Measurements from ENCODE around the gene C10orf90.

Gene C10orf90

DNA sequence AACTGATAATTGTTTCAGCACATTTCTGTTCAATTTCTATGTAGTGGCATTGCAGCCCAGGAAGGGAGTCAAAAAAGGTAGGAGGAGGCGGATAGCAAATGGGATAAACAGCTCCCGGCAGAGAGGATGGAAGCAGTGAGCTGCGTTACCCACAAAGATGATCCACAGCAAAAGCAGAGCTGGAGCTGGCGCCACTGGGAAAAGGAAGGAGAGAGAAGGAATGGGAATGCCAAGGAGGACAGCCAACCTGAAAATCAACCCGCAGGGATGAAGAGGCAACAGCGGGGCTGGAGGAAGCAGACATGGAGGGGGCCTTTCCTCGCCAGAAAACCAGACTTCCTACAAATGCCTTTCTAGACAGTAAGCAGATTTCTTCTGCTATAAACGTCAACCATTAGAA, 199.5 kb downstream of the C10orf90 start:
- H2AFZ ChIP-seq (ENCODE audit: low read depth) = no peak overlapping the region
- no peak overlapping the region for H3K27ac ChIP-seq
- no peaks in the 10 kb centered on the region for H4K20me1 ChIP-seq (ENCODE audit: insufficient read depth)
- no peaks in the 10 kb centered on the region for H3K36me3 ChIP-seq (ENCODE audit: insufficient read depth)
- no peaks in the 10 kb centered on the region for H3K79me2 ChIP-seq (ENCODE audit: insufficient read depth, low read depth)
- no peak overlapping the region for H3K9ac ChIP-seq
- TF ChIP-seq, protein P1, sequence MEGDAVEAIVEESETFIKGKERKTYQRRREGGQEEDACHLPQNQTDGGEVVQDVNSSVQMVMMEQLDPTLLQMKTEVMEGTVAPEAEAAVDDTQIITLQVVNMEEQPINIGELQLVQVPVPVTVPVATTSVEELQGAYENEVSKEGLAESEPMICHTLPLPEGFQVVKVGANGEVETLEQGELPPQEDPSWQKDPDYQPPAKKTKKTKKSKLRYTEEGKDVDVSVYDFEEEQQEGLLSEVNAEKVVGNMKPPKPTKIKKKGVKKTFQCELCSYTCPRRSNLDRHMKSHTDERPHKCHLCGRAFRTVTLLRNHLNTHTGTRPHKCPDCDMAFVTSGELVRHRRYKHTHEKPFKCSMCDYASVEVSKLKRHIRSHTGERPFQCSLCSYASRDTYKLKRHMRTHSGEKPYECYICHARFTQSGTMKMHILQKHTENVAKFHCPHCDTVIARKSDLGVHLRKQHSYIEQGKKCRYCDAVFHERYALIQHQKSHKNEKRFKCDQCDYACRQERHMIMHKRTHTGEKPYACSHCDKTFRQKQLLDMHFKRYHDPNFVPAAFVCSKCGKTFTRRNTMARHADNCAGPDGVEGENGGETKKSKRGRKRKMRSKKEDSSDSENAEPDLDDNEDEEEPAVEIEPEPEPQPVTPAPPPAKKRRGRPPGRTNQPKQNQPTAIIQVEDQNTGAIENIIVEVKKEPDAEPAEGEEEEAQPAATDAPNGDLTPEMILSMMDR (conservative IDR thresholded peaks at IDR 0.05; ENCODE audit: low read depth, low read length) = no peak
- H3K27me3 ChIP-seq (ENCODE audit: insufficient read depth, low read depth) = no peaks in the 10 kb centered on the region
- H3K4me3 ChIP-seq (IDR thresholded peaks at IDR 0.05; ENCODE audit: insufficient read depth, low read depth, low read length) = no peak overlapping the region
- no peak overlapping the region for H3K4me2 ChIP-seq
- no peaks in the 10 kb centered on the region for H3K4me1 ChIP-seq (ENCODE audit: low read depth, poor library complexity, severe bottlenecking)

DNA sequence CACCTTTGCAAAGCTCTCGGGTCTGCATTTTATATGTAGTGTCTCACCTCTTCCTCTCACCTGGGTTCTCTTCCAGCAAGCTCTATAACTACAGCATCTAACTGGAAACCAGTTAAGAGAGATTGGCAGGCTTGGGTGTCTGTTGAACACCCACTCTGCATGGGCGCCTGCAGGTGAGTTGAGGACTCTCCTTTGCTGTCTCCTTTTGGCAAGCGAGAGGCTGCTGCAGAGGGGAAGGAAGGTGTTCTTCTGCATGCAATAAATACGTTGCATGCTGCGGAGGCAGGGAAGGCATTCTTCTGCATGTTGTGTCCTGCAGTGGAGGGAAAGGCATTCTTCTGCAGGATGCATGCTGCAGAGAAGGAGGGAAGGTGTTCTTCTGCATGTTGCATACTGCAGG, 200.8 kb downstream of the C10orf90 start:
- Histone ChIP-seq H3K27ac (no peak overlapping the region), H4K20me1 (ENCODE audit: insufficient read depth) (no peaks in the 10 kb centered on the region), H3K4me1 (ENCODE audit: low read depth, poor library complexity, severe bottlenecking) (no peaks in the 10 kb centered on the region), H3K79me2 (ENCODE audit: insufficient read depth, low read depth) (no peaks in the 10 kb centered on the region), H3K4me2 (no peak overlapping the region), H3K27me3 (ENCODE audit: insufficient read depth, low read depth) (no peaks in the 10 kb centered on the region), H3K36me3 (ENCODE audit: insufficient read depth) (no peaks in the 10 kb centered on the region), H2AFZ (ENCODE audit: low read depth) (no peak overlapping the region), H3K4me3 (IDR thresholded peaks at IDR 0.05; ENCODE audit: insufficient read depth, low read depth, low read length) (no peak overlapping the region), H3K9ac (no peak overlapping the region)
- TF ChIP-seq, protein P1 (conservative IDR thresholded peaks at IDR 0.05; ENCODE audit: low read depth, low read length) = no peak

DNA sequence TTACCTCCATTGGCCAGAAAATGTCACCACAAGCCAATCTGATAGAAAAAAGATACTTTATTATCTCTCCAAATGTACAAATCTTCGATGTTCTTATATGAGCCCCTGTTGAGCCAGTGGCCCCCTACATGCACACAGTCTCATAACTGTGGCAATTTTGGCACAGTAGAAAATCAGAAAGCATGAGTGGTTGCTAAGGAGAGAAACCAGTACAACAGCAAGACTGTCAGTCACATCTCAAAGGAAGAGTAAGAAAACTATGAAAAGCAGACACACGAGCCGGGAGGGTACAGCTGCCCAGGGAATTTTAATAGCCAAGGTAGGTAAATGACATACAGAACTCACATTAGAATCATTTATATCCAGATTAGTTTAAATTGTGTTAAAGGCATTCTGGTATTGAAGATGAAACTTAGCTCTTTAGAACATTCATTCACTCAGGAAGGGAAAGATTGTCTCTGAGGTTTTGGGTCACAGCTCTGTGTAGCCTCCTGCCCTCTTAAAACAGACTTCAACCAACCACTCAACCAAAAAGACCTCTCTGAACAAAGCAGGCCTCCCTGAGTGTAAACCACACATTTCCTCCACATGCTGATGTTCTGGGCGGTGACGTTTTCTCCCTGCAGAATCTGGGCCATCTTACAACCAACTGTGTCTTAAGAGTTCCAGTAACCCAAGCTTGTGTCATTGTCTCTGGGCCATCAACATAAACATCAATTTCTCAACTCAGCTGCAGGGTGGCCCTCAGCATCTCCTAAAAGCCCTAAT, 201.4 kb downstream of the C10orf90 start:
- Histone ChIP-seq H4K20me1 (ENCODE audit: insufficient read depth) (no peaks in the 10 kb centered on the region), H3K4me3 (IDR thresholded peaks at IDR 0.05; ENCODE audit: insufficient read depth, low read depth, low read length) (no peak overlapping the region), H3K27ac (no peak overlapping the region), H2AFZ (ENCODE audit: low read depth) (no peak overlapping the region), H3K4me2 (no peak overlapping the region), H3K79me2 (ENCODE audit: insufficient read depth, low read depth) (no peaks in the 10 kb centered on the region), H3K36me3 (ENCODE audit: insufficient read depth) (no peaks in the 10 kb centered on the region), H3K9ac (no peak overlapping the region), H3K4me1 (ENCODE audit: low read depth, poor library complexity, severe bottlenecking) (no peaks in the 10 kb centered on the region), H3K27me3 (ENCODE audit: insufficient read depth, low read depth) (no peaks in the 10 kb centered on the region)
- TF ChIP-seq, protein P1 (conservative IDR thresholded peaks at IDR 0.05; ENCODE audit: low read depth, low read length) = no peak

DNA sequence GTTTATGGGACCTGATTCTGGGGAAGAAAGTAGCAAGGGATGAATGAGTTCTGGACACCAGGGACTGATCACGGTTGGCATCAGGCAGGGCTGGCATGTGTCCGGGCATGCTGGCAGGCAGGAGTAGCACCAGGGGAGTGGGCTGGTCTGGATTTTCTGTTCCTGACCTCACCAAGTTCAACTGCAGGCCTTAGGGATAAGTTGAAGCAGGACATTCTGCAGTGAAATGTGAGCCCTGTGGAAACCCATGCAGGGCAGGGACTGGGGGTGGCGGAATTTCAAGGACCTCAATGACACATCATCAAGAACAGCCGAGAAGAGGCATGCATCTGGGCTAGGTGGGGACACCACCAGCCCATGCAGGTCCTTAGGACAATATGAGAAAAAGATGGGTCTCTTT, 202.0 kb downstream of the C10orf90 start:
- Histone ChIP-seq H3K36me3 (ENCODE audit: insufficient read depth) (no peaks in the 10 kb centered on the region), H2AFZ (ENCODE audit: low read depth) (no peak overlapping the region), H4K20me1 (ENCODE audit: insufficient read depth) (no peaks in the 10 kb centered on the region), H3K27ac (no peak overlapping the region), H3K79me2 (ENCODE audit: insufficient read depth, low read depth) (no peaks in the 10 kb centered on the region), H3K4me2 (no peak overlapping the region), H3K9ac (no peak overlapping the region), H3K4me3 (IDR thresholded peaks at IDR 0.05; ENCODE audit: insufficient read depth, low read depth, low read length) (no peak overlapping the region), H3K27me3 (ENCODE audit: insufficient read depth, low read depth) (no peaks in the 10 kb centered on the region), H3K4me1 (ENCODE audit: low read depth, poor library complexity, severe bottlenecking) (no peaks in the 10 kb centered on the region)
- TF ChIP-seq, protein P1 (conservative IDR thresholded peaks at IDR 0.05; ENCODE audit: low read depth, low read length) = no peak

Data from KMS-11 (cell line).